GM18861 (cell line): ENCODE results near the gene VPS37D.

Experiments
- ATAC-seq: cut with Tn5 transposase; IDR thresholded peaks from one replicate; pipeline ENCODE4 v1.9.1; 2021; ENCODE audit not compliant: unreplicated experiment

Gene VPS37D

GRCh38 chr7:73678862-73679261 is 11.2 kb downstream of the VPS37D start:
- ATAC-seq: no peak

GRCh38 chr7:73679709-73680108 is 12.1 kb downstream of the VPS37D start:
- ATAC-seq: no peak

GRCh38 chr7:73680501-73680900 is 12.9 kb downstream of the VPS37D start:
- ATAC-seq: no peak

- ATAC-seq: no peak
Measured at GRCh38 chr7:73681031-73681430, 13.4 kb downstream of the VPS37D start.

- ATAC-seq: no peak
Measured at GRCh38 chr7:73682745-73683055, 15.1 kb downstream of the VPS37D start.

GRCh38 chr7:73683056-73683787 is 15.6 kb downstream of the VPS37D start, which contains the start of the genes BUD23 and DNAJC30:
TSS of gene BUD23 (plus strand) at chr7:73683597. CDS start at chr7:73683626, 29 bp downstream.
TSS of gene DNAJC30 (minus strand) at chr7:73683453. CDS start at chr7:73683423, 30 bp downstream.
- peak; percentile 87 for ATAC-seq

GRCh38 chr7:73683788-73684693 is 16.4 kb downstream of the VPS37D start:
- ATAC-seq: peak; percentile 9

GRCh38 chr7:73685311-73685710 is 17.7 kb downstream of the VPS37D start:
- ATAC-seq: no peak

GRCh38 chr7:73688288-73688687 is 20.7 kb downstream of the VPS37D start:
- ATAC-seq: no peak

GRCh38 chr7:73690646-73691045 is 23.0 kb downstream of the VPS37D start:
- ATAC-seq: no peak

GRCh38 chr7:73696372-73696771 is 28.7 kb downstream of the VPS37D start:
- ATAC-seq: no peak

- ATAC-seq: no peak
Measured at GRCh38 chr7:73698410-73698809, 30.8 kb downstream of the VPS37D start.

- no peak for ATAC-seq
Measured at GRCh38 chr7:73699370-73700068, 31.9 kb downstream of the VPS37D start.

GRCh38 chr7:73700069-73700423 is 32.4 kb downstream of the VPS37D start:
- ATAC-seq: no peak

- ATAC-seq: no peak
Measured at GRCh38 chr7:73700581-73701134, 33.0 kb downstream of the VPS37D start.

- no peak for ATAC-seq
Measured at GRCh38 chr7:73701357-73701995, 33.8 kb downstream of the VPS37D start.

- ATAC-seq: no peak
Measured at GRCh38 chr7:73702226-73702625, 34.6 kb downstream of the VPS37D start.

GRCh38 chr7:73702665-73703064 is 35.0 kb downstream of the VPS37D start:
- no peak for ATAC-seq

GRCh38 chr7:73703225-73703624 is 35.6 kb downstream of the VPS37D start:
- no peak for ATAC-seq

GRCh38 chr7:73703757-73704639 is 36.4 kb downstream of the VPS37D start:
- no peak for ATAC-seq
